Measurements from ENCODE around the gene TSTD2. TPM values are rescaled to one million over a fixed set of nuclear protein-coding genes. Genes with fewer than 3 reads are reported as not detected.
"Not testable (repeated sequence)": the region's sequence is repeated elsewhere in the genome, so short reads cannot be mapped to it uniquely, and the experiment has no call there.

The TSTD2 gene
- total and polyA plus RNA-seq, 4 donors = 9.4 to 26.6 (median 14.1) TPM

- H3K27me3 ChIP-seq (ENCODE audit: control insufficient read depth in 3 of 3, insufficient read depth in 3 of 3, low read length in 2 of 3) = no peaks in the 10 kb centered on the region
- peaks cover 0 to 7% (median under 1%) of the 10 kb centered on the region in 4 donors for H3K36me3 ChIP-seq (ENCODE audit: control insufficient read depth in 4 of 4, insufficient read depth in 4 of 4, low read length in 4 of 4)
- H3K9ac ChIP-seq (ENCODE audit: insufficient read depth in 1 of 2, low read length in 2 of 2) = no peak overlapping the region
- peak overlapping the region in 1 of 2 donors; percentile 63 for H3K27ac ChIP-seq (ENCODE audit: low read depth in 1 of 2, low read length in 1 of 2)
- no peak for DNase-seq
- no peak for ATAC-seq (ENCODE audit: insufficient read depth, low FRiP score)
- 94 to 95% methylated on average over 11 of the region's 11 CpGs for WGBS, 2 donors
- no peak overlapping the region for H3K4me3 ChIP-seq
- H3K9me3 ChIP-seq (ENCODE audit: control insufficient read depth in 4 of 4, insufficient read depth in 3 of 4, low read length in 3 of 4) = no peaks in the 10 kb centered on the region
- TF ChIP-seq CTCF (IDR thresholded peaks at IDR 0.05; ENCODE audit: control extremely low read depth, extremely low read depth) = no peak
- peaks cover 0 to 4% (median 0%) of the 10 kb centered on the region in 5 donors for H3K4me1 ChIP-seq (ENCODE audit: control insufficient read depth in 5 of 5, insufficient read depth in 5 of 5, low read length in 5 of 5)
These were observed 38.7 kb downstream of the TSTD2 start for GRCh38 chr9:97594381-97594921.

GRCh38 chr9:97593960-97594359, 39.2 kb downstream of the TSTD2 start:
- WGBS, 2 donors = 90 to 92% methylated on average over 4 of the region's 4 CpGs
- ATAC-seq (ENCODE audit: insufficient read depth, low FRiP score) (no peak), DNase-seq (no peak)
- no peak for TF ChIP-seq CTCF (IDR thresholded peaks at IDR 0.05; ENCODE audit: control extremely low read depth, extremely low read depth)
- H3K9me3 ChIP-seq (ENCODE audit: control insufficient read depth in 4 of 4, insufficient read depth in 3 of 4, low read length in 3 of 4) = no peaks in the 10 kb centered on the region
- no peaks in the 10 kb centered on the region for H3K27me3 ChIP-seq (ENCODE audit: control insufficient read depth in 3 of 3, insufficient read depth in 3 of 3, low read length in 2 of 3)
- H3K36me3 ChIP-seq (ENCODE audit: control insufficient read depth in 4 of 4, insufficient read depth in 4 of 4, low read length in 4 of 4) = peaks cover 0 to 7% (median 0%) of the 10 kb centered on the region in 4 donors
- no peak overlapping the region for H3K4me3 ChIP-seq
- peaks cover 0 to 4% (median 0%) of the 10 kb centered on the region in 5 donors for H3K4me1 ChIP-seq (ENCODE audit: control insufficient read depth in 5 of 5, insufficient read depth in 5 of 5, low read length in 5 of 5)
- no peak overlapping the region for H3K9ac ChIP-seq (ENCODE audit: insufficient read depth in 1 of 2, low read length in 2 of 2)
- peak overlapping the region in 1 of 2 donors; percentile 63 for H3K27ac ChIP-seq (ENCODE audit: low read depth in 1 of 2, low read length in 1 of 2)

- Histone ChIP-seq H3K4me3 (no peak overlapping the region), H3K27ac (ENCODE audit: low read depth in 1 of 2, low read length in 1 of 2) (no peak overlapping the region), H3K9ac (ENCODE audit: insufficient read depth in 1 of 2, low read length in 2 of 2) (no peak overlapping the region), H3K27me3 (ENCODE audit: control insufficient read depth in 3 of 3, insufficient read depth in 3 of 3, low read length in 2 of 3) (no peaks in the 10 kb centered on the region), H3K9me3 (ENCODE audit: control insufficient read depth in 4 of 4, insufficient read depth in 3 of 4, low read length in 3 of 4) (no peaks in the 10 kb centered on the region), H3K36me3 (ENCODE audit: control insufficient read depth in 4 of 4, insufficient read depth in 4 of 4, low read length in 4 of 4) (peaks cover 0 to 7% (median 0%) of the 10 kb centered on the region in 4 donors), H3K4me1 (ENCODE audit: control insufficient read depth in 5 of 5, insufficient read depth in 5 of 5, low read length in 5 of 5) (peaks cover 0 to 3% (median 0%) of the 10 kb centered on the region in 5 donors)
- 71 to 89% methylated on average over 1 of the region's 1 CpG for WGBS, 2 donors
- TF ChIP-seq CTCF (IDR thresholded peaks at IDR 0.05; ENCODE audit: control extremely low read depth, extremely low read depth) = no peak
- no peak for ATAC-seq (ENCODE audit: insufficient read depth, low FRiP score)
- DNase-seq = peak in 1 of 3 donors; percentile 28
These were observed 41.0 kb downstream of the TSTD2 start for GRCh38 chr9:97592126-97592525.

GRCh38 chr9:97591535-97591934, 41.6 kb downstream of the TSTD2 start:
- Histone ChIP-seq H3K4me3 (no peak overlapping the region), H3K4me1 (ENCODE audit: control insufficient read depth in 5 of 5, insufficient read depth in 5 of 5, low read length in 5 of 5) (peaks cover 0 to 3% (median 0%) of the 10 kb centered on the region in 5 donors), H3K9me3 (ENCODE audit: control insufficient read depth in 4 of 4, insufficient read depth in 3 of 4, low read length in 3 of 4) (no peaks in the 10 kb centered on the region), H3K36me3 (ENCODE audit: control insufficient read depth in 4 of 4, insufficient read depth in 4 of 4, low read length in 4 of 4) (peaks cover 0 to 7% (median 0%) of the 10 kb centered on the region in 4 donors), H3K9ac (ENCODE audit: insufficient read depth in 1 of 2, low read length in 2 of 2) (no peak overlapping the region), H3K27me3 (ENCODE audit: control insufficient read depth in 3 of 3, insufficient read depth in 3 of 3, low read length in 2 of 3) (no peaks in the 10 kb centered on the region), H3K27ac (ENCODE audit: low read depth in 1 of 2, low read length in 1 of 2) (no peak overlapping the region)
- TF ChIP-seq CTCF (IDR thresholded peaks at IDR 0.05; ENCODE audit: control extremely low read depth, extremely low read depth) = no peak
- WGBS, 2 donors = 65 to 82% methylated on average over 6 of the region's 6 CpGs
- ATAC-seq (ENCODE audit: insufficient read depth, low FRiP score) (no peak), DNase-seq (no peak)

GRCh38 chr9:97586909-97587308, 46.3 kb downstream of the TSTD2 start:
- not testable (repeated sequence) for H3K4me3 ChIP-seq; H3K4me1 ChIP-seq (ENCODE audit: control insufficient read depth in 5 of 5, insufficient read depth in 5 of 5, low read length in 5 of 5); DNase-seq; ATAC-seq (ENCODE audit: insufficient read depth, low FRiP score); H3K9ac ChIP-seq (ENCODE audit: insufficient read depth in 1 of 2, low read length in 2 of 2); H3K9me3 ChIP-seq (ENCODE audit: control insufficient read depth in 4 of 4, insufficient read depth in 3 of 4, low read length in 3 of 4); H3K27ac ChIP-seq (ENCODE audit: low read depth in 1 of 2, low read length in 1 of 2); H3K36me3 ChIP-seq (ENCODE audit: control insufficient read depth in 4 of 4, insufficient read depth in 4 of 4, low read length in 4 of 4); H3K27me3 ChIP-seq (ENCODE audit: control insufficient read depth in 3 of 3, insufficient read depth in 3 of 3, low read length in 2 of 3)
- WGBS, 2 donors = 95 to 97% methylated on average over 7 of the region's 7 CpGs
